Liver (tissue), 9 donors: ENCODE results near the gene SLC26A9. TPM values are rescaled to one million over a fixed set of nuclear protein-coding genes. Genes with fewer than 3 reads are reported as not detected.

Experiments used
- DNase-seq: peaks from one replicate; pipeline ENCODE4 v3.0.0-alpha.2; 2017; ENCODE audit warnings: low spot score
- H3K27ac ChIP-seq, 2 donors: one replicate each; pipeline ENCODE4 v1.7.0; 2013; ENCODE audit warnings: inconsistent platforms in 2 of 2, low read length in 2 of 2, control low read depth in 1 of 2, low read depth in 1 of 2, mild to moderate bottlenecking in 1 of 2
- H3K27me3 ChIP-seq, 4 donors: one replicate each; pipeline versions ENCODE4 v1.6.1 to v1.7.0; 2013; ENCODE audit warnings: low read length in 3 of 4, inconsistent platforms in 1 of 4, mild to moderate bottlenecking in 1 of 4, moderate library complexity in 1 of 4; ENCODE audit not compliant: control insufficient read depth in 4 of 4, insufficient read depth in 4 of 4
- H3K36me3 ChIP-seq, 4 donors: one replicate each; pipeline versions ENCODE4 v1.6.1 to v1.7.0; 2013; ENCODE audit warnings: low read length in 3 of 4, mild to moderate bottlenecking in 3 of 4, low read depth in 1 of 4, moderate library complexity in 1 of 4; ENCODE audit not compliant: control insufficient read depth in 4 of 4, insufficient read depth in 3 of 4
- H3K4me1 ChIP-seq, 4 donors: one replicate each; pipeline versions ENCODE4 v1.6.1 to v1.7.0; 2013; ENCODE audit warnings: low read length in 3 of 4, mild to moderate bottlenecking in 3 of 4, moderate library complexity in 1 of 4; ENCODE audit not compliant: control insufficient read depth in 4 of 4, insufficient read depth in 4 of 4
- H3K4me3 ChIP-seq, 3 donors: one replicate each; pipeline versions ENCODE4 v1.6.1 to v1.7.0; 2013; ENCODE audit warnings: low read length in 3 of 3, control low read depth in 1 of 3, low read depth in 1 of 3, mild to moderate bottlenecking in 1 of 3
- H3K9ac ChIP-seq, 2 donors: one replicate each; pipeline ENCODE4 v1.7.0; 2013; ENCODE audit warnings: low read length in 2 of 2, mild to moderate bottlenecking in 2 of 2, moderate library complexity in 2 of 2, control low read depth in 1 of 2, low read depth in 1 of 2
- H3K9me3 ChIP-seq, 4 donors: one replicate each; pipeline versions ENCODE4 v1.6.1 to v1.7.0; 2013; ENCODE audit warnings: low read length in 3 of 4; ENCODE audit not compliant: control insufficient read depth in 4 of 4
- ATF3 ChIP-seq: IDR thresholded peaks from 2 replicates; pipeline ENCODE4 v1.6.1; 2016; ENCODE audit warnings: antibody characterized with exemption
- EGR1 ChIP-seq, 2 donors: IDR thresholded peaks; 2 replicates each; pipeline ENCODE4 v1.6.1; 2016 to 2018; ENCODE audit warnings: antibody characterized with exemption in 2 of 2, low read depth in 2 of 2
- FOXA2 ChIP-seq: IDR thresholded peaks from 2 replicates; pipeline ENCODE4 v1.6.1; 2016; ENCODE audit warnings: antibody characterized with exemption
- GABPA ChIP-seq, 2 donors: IDR thresholded peaks in 1 of 2; conservative IDR thresholded peaks in 1 of 2; 2 replicates each; pipeline ENCODE4 v1.6.1; 2016; ENCODE audit warnings: antibody characterized with exemption in 2 of 2, mild to moderate bottlenecking in 1 of 2, moderate library complexity in 1 of 2
- HNF4A ChIP-seq, 2 donors: conservative IDR thresholded peaks; 2 replicates each; pipeline ENCODE4 v1.6.1; 2016; ENCODE audit warnings: antibody characterized with exemption in 2 of 2, mild to moderate bottlenecking in 2 of 2
- HNF4G ChIP-seq: IDR thresholded peaks from 2 replicates; pipeline ENCODE4 v1.6.1; 2016; ENCODE audit warnings: antibody characterized with exemption
- JUND ChIP-seq, 2 donors: IDR thresholded peaks; 2 replicates each; pipeline ENCODE4 v1.6.1; 2016; ENCODE audit warnings: antibody characterized with exemption in 2 of 2
- MAX ChIP-seq: IDR thresholded peaks from 2 replicates; pipeline ENCODE4 v1.6.1; 2016; ENCODE audit warnings: antibody characterized with exemption
- NR2F2 ChIP-seq: IDR thresholded peaks from 2 replicates; pipeline ENCODE4 v1.6.1; 2016; ENCODE audit warnings: antibody characterized with exemption
- RAD21 ChIP-seq, 2 donors: IDR thresholded peaks; 2 replicates each; pipeline ENCODE4 v1.6.1; 2016; ENCODE audit warnings: antibody characterized with exemption in 2 of 2, mild to moderate bottlenecking in 2 of 2
- SP1 ChIP-seq: IDR thresholded peaks from 2 replicates; pipeline ENCODE4 v1.6.1; 2018; ENCODE audit warnings: antibody characterized with exemption, mild to moderate bottlenecking
- TAF1 ChIP-seq: conservative IDR thresholded peaks from 2 replicates; pipeline ENCODE4 v1.6.1; 2016; ENCODE audit warnings: antibody characterized with exemption, mild to moderate bottlenecking
- YY1 ChIP-seq: IDR thresholded peaks from 2 replicates; pipeline ENCODE4 v1.6.1; 2016; ENCODE audit warnings: antibody characterized with exemption, mild to moderate bottlenecking
- WGBS: extraction: QIAGEN DNeasy Blood & Tissue Kit; methylation state at CpG from one replicate; pipeline ENCODE4 v1.1.7; 2013; 5-methylcytosine and 5-hydroxymethylcytosine counted together
- polyA plus RNA-seq, 2 donors: library from polyadenylated mRNA; stranded (reverse) in 1 of 2; unstranded in 1 of 2; fragments of 200-250 nt in 1 of 2; fragments of >200 nt in 1 of 2; fragmentation: Nextera tagmentation in 1 of 2; extraction: Ambion mirVana in 1 of 2; gene quantifications; one replicate each; pipeline versions ENCODE4 v1.2.1 to v1.2.3, GENCODE V29; 2013 to 2015
- total RNA-seq, 2 donors: library from RNA; depleted of rRNA; stranded (reverse); fragments of >200 nt; gene quantifications; one replicate each; pipeline ENCODE4 v1.2.3, GENCODE V29; 2014
- TF ChIP-seq, protein P1 (sequence below): IDR thresholded peaks from 2 replicates; pipeline ENCODE4 v1.6.1; 2016; ENCODE audit warnings: antibody characterized with exemption, mild to moderate bottlenecking
- TF ChIP-seq, protein P2 (sequence below): fragments of 150-350 bp; IDR thresholded peaks from 2 replicates; pipeline ENCODE4 v1.5.1; 2017; ENCODE audit warnings: improper control_type of control experiment, low read depth, low read length; ENCODE audit not compliant: missing input control
- donor health status: healthy.
- donor health status: healthy.
- donor health status: healthy.
- donor health status: healthy.
- donor health status: healthy.

Gene SLC26A9
- total and polyA plus RNA-seq, 4 donors, result not detected

GRCh38 chr1:205976036-205976435 lies 32.8 kb upstream of the SLC26A9 start:
- TF ChIP-seq HNF4G (no peak), RAD21 (IDR thresholded peaks at IDR 0.05) (no peak), ATF3 (no peak), HNF4A (conservative IDR thresholded peaks at IDR 0.05) (no peak), NR2F2 (no peak), MAX (no peak), YY1 (no peak), FOXA2 (no peak), SP1 (no peak), TAF1 (no peak), JUND (IDR thresholded peaks at IDR 0.05) (no peak), EGR1 (IDR thresholded peaks at IDR 0.05; ENCODE audit: low read depth in 2 of 2) (no peak)
- TF ChIP-seq, protein P1, sequence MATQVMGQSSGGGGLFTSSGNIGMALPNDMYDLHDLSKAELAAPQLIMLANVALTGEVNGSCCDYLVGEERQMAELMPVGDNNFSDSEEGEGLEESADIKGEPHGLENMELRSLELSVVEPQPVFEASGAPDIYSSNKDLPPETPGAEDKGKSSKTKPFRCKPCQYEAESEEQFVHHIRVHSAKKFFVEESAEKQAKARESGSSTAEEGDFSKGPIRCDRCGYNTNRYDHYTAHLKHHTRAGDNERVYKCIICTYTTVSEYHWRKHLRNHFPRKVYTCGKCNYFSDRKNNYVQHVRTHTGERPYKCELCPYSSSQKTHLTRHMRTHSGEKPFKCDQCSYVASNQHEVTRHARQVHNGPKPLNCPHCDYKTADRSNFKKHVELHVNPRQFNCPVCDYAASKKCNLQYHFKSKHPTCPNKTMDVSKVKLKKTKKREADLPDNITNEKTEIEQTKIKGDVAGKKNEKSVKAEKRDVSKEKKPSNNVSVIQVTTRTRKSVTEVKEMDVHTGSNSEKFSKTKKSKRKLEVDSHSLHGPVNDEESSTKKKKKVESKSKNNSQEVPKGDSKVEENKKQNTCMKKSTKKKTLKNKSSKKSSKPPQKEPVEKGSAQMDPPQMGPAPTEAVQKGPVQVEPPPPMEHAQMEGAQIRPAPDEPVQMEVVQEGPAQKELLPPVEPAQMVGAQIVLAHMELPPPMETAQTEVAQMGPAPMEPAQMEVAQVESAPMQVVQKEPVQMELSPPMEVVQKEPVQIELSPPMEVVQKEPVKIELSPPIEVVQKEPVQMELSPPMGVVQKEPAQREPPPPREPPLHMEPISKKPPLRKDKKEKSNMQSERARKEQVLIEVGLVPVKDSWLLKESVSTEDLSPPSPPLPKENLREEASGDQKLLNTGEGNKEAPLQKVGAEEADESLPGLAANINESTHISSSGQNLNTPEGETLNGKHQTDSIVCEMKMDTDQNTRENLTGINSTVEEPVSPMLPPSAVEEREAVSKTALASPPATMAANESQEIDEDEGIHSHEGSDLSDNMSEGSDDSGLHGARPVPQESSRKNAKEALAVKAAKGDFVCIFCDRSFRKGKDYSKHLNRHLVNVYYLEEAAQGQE, result no peak
- TF ChIP-seq, protein P2, sequence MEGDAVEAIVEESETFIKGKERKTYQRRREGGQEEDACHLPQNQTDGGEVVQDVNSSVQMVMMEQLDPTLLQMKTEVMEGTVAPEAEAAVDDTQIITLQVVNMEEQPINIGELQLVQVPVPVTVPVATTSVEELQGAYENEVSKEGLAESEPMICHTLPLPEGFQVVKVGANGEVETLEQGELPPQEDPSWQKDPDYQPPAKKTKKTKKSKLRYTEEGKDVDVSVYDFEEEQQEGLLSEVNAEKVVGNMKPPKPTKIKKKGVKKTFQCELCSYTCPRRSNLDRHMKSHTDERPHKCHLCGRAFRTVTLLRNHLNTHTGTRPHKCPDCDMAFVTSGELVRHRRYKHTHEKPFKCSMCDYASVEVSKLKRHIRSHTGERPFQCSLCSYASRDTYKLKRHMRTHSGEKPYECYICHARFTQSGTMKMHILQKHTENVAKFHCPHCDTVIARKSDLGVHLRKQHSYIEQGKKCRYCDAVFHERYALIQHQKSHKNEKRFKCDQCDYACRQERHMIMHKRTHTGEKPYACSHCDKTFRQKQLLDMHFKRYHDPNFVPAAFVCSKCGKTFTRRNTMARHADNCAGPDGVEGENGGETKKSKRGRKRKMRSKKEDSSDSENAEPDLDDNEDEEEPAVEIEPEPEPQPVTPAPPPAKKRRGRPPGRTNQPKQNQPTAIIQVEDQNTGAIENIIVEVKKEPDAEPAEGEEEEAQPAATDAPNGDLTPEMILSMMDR, result no peak
- Histone ChIP-seq H3K27ac (no peak overlapping the region), H3K9ac (no peak overlapping the region), H3K9me3 (no peaks in the 10 kb centered on the region), H3K4me3 (no peak overlapping the region), H3K36me3 (no peaks in the 10 kb centered on the region), H3K27me3 (no peaks in the 10 kb centered on the region), H3K4me1 (no peaks in the 10 kb centered on the region)
- WGBS, result 89% methylated on average over 4 of the region's 4 CpGs
- no peak for DNase-seq

GRCh38 chr1:205975387-205975998 lies 32.2 kb upstream of the SLC26A9 start:
- Histone ChIP-seq H3K9ac (no peak overlapping the region), H3K9me3 (no peaks in the 10 kb centered on the region), H3K4me1 (no peaks in the 10 kb centered on the region), H3K27me3 (no peaks in the 10 kb centered on the region), H3K36me3 (no peaks in the 10 kb centered on the region), H3K4me3 (no peak overlapping the region), H3K27ac (no peak overlapping the region)
- 80% methylated on average over 15 of the region's 15 CpGs for WGBS
- DNase-seq, result no peak
- TF ChIP-seq, protein P2, result no peak
- TF ChIP-seq MAX, result no peak
- TF ChIP-seq TAF1, result no peak
- TF ChIP-seq EGR1 (IDR thresholded peaks at IDR 0.05; ENCODE audit: low read depth in 2 of 2), result no peak
- TF ChIP-seq JUND (IDR thresholded peaks at IDR 0.05), result no peak
- no peak for TF ChIP-seq HNF4A (conservative IDR thresholded peaks at IDR 0.05)
- no peak for TF ChIP-seq GABPA (IDR thresholded peaks at IDR 0.05 in 1 of 2, conservative IDR thresholded peaks at IDR 0.05 in 1 of 2)
- no peak for TF ChIP-seq RAD21 (IDR thresholded peaks at IDR 0.05)
- TF ChIP-seq HNF4G, result no peak
